HepG2 (cell line): Measurements from ENCODE around the gene HSD3B7. TPM values are rescaled to one million over a fixed set of nuclear protein-coding genes. Genes with fewer than 3 reads are reported as not detected.

Source experiments
- ATAC-seq: fragments of 200-7000 bp; cut with Tn5 transposase; 3 replicates; pipeline ENCODE4 v1.9.1; 2020; ENCODE audit warnings: mild to moderate bottlenecking, moderate library complexity
- BruUV-seq: library from RNA; stranded (reverse); fragments of 400-500 nt; replicated peaks from 2 replicates; lab custom pipeline; 2021; lab: Mats Ljungman, UMichigan
- CTCF ChIA-PET: fragments of 300-600 bp; formaldehyde crosslinking; extraction: SDS; loops from one replicate; lab custom pipeline; 2021; ENCODE audit warnings: low total read pairs, inconsistent platforms, low intra/inter-chr PET ratio; lab: Yijun Ruan, JAX
- POLR2A ChIA-PET: fragments of 350-600 bp; sonication (Branson Sonifier 250); formaldehyde crosslinking; loops from one replicate; lab custom pipeline; 2020; ENCODE audit warnings: antibody characterized with exemption, inconsistent platforms; lab: Yijun Ruan, JAX
- DNase-seq: peaks from one replicate; pipeline ENCODE4 v3.0.0-alpha.2; 2015; ENCODE audit warnings: low spot score
- FAIRE-seq: peaks from 3 replicates; lab custom pipeline; 2011; peaks lifted over from hg19 to GRCh38; lab: Jason Lieb, UNC
- H2AFZ ChIP-seq: one replicate; pipeline ENCODE4 v1.6.1; 2011; ENCODE audit warnings: low read length, inconsistent platforms
- H3K27ac ChIP-seq: fragments of 300-600 bp; 3 replicates; pipeline ENCODE4 v1.8.0; 2011; ENCODE audit warnings: mixed run types, mild to moderate bottlenecking, mixed read lengths, low read length, inconsistent platforms; ENCODE audit not compliant: insufficient read depth; ENCODE audit errors: extremely low read length
- H3K27me3 ChIP-seq, 2 experiments: fragments of 200-600 bp in 1 of 2; 2 replicates in 1 of 2; 3 replicates in 1 of 2; pipeline versions ENCODE4 v1.6.0 to v1.8.0; 2011; ENCODE audit warnings: low read length in 2 of 2, mild to moderate bottlenecking in 2 of 2, moderate library complexity in 2 of 2, inconsistent platforms in 1 of 2; ENCODE audit not compliant: insufficient read depth in 2 of 2, control insufficient read depth in 1 of 2
- H3K36me3 ChIP-seq, 2 experiments: fragments of 200-600 bp in 1 of 2; replicated peaks in 1 of 2; 2 replicates in 1 of 2; 3 replicates in 1 of 2; pipeline versions ENCODE4 v1.5.1 to v1.8.0; 2011; ENCODE audit warnings: low read length in 2 of 2, inconsistent platforms in 1 of 2; ENCODE audit not compliant: insufficient read depth in 2 of 2, control insufficient read depth in 1 of 2
- H3K4me1 ChIP-seq: 2 replicates; pipeline ENCODE4 v1.5.1; 2012; ENCODE audit warnings: low read length, inconsistent platforms; ENCODE audit not compliant: insufficient read depth
- H3K4me2 ChIP-seq: 2 replicates; pipeline ENCODE4 v1.6.0; 2011; ENCODE audit warnings: low read depth, low read length, inconsistent platforms
- H3K4me3 ChIP-seq, 3 experiments: fragments of 200-600 bp in 1 of 3; sonication (generic), shearing (Covaris generic) in 1 of 3; replicated peaks in 1 of 3; 2 replicates each; pipeline ENCODE4 v1.5.1; 2011 to 2016; ENCODE audit warnings: low read length in 3 of 3, inconsistent platforms in 2 of 3, low read depth in 2 of 3, mild to moderate bottlenecking in 2 of 3, control low read depth in 1 of 3, mixed read lengths in 1 of 3; ENCODE audit not compliant: insufficient read depth in 1 of 3
- H3K79me2 ChIP-seq: one replicate; pipeline ENCODE4 v1.6.1; 2011; ENCODE audit warnings: low read length, inconsistent platforms; ENCODE audit not compliant: insufficient read depth
- H3K9ac ChIP-seq: 2 replicates; pipeline ENCODE4 v1.6.0; 2011; ENCODE audit warnings: mild to moderate bottlenecking, low read depth, low read length, inconsistent platforms; ENCODE audit not compliant: insufficient read depth
- H3K9me3 ChIP-seq: 2 replicates; pipeline ENCODE4 v1.5.1; 2012; ENCODE audit warnings: mild to moderate bottlenecking, low read length
- H4K20me1 ChIP-seq: 2 replicates; pipeline ENCODE4 v1.6.0; 2011; ENCODE audit warnings: inconsistent platforms, mild to moderate bottlenecking, low read length, moderate library complexity; ENCODE audit not compliant: insufficient read depth
- AHR ChIP-seq: IDR thresholded peaks from 2 replicates; pipeline ENCODE4 v1.6.1; 2018; ENCODE audit warnings: missing genetic modification reagents, missing compliant biosample characterization
- ATM ChIP-seq: fragments of 450-650 bp; IDR thresholded peaks from 2 replicates; pipeline ENCODE4 v1.7.1; 2017; ENCODE audit warnings: mild to moderate bottlenecking, borderline replicate concordance
- POLR2AphosphoS5 ChIP-seq: IDR thresholded peaks from 2 replicates; pipeline ENCODE4 v1.6.1; 2012; ENCODE audit warnings: low read depth, low read length
- PPARG ChIP-seq: conservative IDR thresholded peaks from 2 replicates; pipeline ENCODE4 v1.6.1; 2016; ENCODE audit warnings: missing biosample characterization, missing genetic modification reagents
- SALL1 ChIP-seq: sonication (generic); formaldehyde crosslinking; IDR thresholded peaks from 2 replicates; pipeline ENCODE4 v1.8.0; 2022; ENCODE audit warnings: mild to moderate bottlenecking, missing genetic modification reagents
- SALL2 ChIP-seq: sonication (generic); formaldehyde crosslinking; IDR thresholded peaks from 2 replicates; pipeline ENCODE4 v1.8.1; 2023; ENCODE audit warnings: mild to moderate bottlenecking, missing genetic modification reagents, inconsistent platforms
- SMARCC2 ChIP-seq: fragments of 450-650 bp; IDR thresholded peaks from 2 replicates; pipeline ENCODE4 v1.6.1; 2017; ENCODE audit warnings: antibody characterized with exemption, mild to moderate bottlenecking
- ZFX ChIP-seq: sonication (generic); formaldehyde crosslinking; IDR thresholded peaks from 2 replicates; pipeline ENCODE4 v1.4.0; 2020; ENCODE audit warnings: mild to moderate bottlenecking, low read depth, missing genetic modification reagents, moderate library complexity
- ZNF230 ChIP-seq: sonication (generic); formaldehyde crosslinking; IDR thresholded peaks from 2 replicates; pipeline ENCODE4 v1.4.0; 2020; ENCODE audit warnings: mild to moderate bottlenecking, missing genetic modification reagents
- ZNF556 ChIP-seq: sonication (generic); formaldehyde crosslinking; IDR thresholded peaks from 2 replicates; pipeline ENCODE4 v1.4.0; 2020; ENCODE audit warnings: mild to moderate bottlenecking, missing genetic modification reagents, borderline replicate concordance
- ZNF687 ChIP-seq: sonication (generic); formaldehyde crosslinking; IDR thresholded peaks from 2 replicates; pipeline ENCODE4 v1.5.1; 2020; ENCODE audit warnings: mild to moderate bottlenecking, missing genetic modification reagents, moderate library complexity
- ZNF720 ChIP-seq: sonication (generic); formaldehyde crosslinking; IDR thresholded peaks from 2 replicates; pipeline ENCODE4 v1.4.0; 2020; ENCODE audit warnings: missing genetic modification reagents
- ZNF770 ChIP-seq: sonication (generic); formaldehyde crosslinking; IDR thresholded peaks from 2 replicates; pipeline ENCODE4 v1.5.0; 2020; ENCODE audit warnings: mild to moderate bottlenecking, missing genetic modification reagents
- WGBS: methylation state at CpG from one replicate; pipeline ENCODE4 v1.1.6; 2017; ENCODE audit warnings: low lambda C conversion rate; 5-methylcytosine and 5-hydroxymethylcytosine counted together
- in situ Hi-C: cut with HindIII; loops from 2 replicates; pipeline ENCODE4 v1.10.0; 2017; ENCODE audit warnings: low pct_unique_long_range_greater_than_20kb; ENCODE audit not compliant: extremely low pct_ligation_motif_present
- intact Hi-C: fragments of 100-400 bp; cut with micrococcal nuclease; formaldehyde crosslinking; loops from one replicate; pipeline ENCODE4 v1.10.0; 2022; ENCODE audit not compliant: unreplicated experiment
- polyA plus RNA-seq, 8 experiments: library from polyadenylated mRNA; depleted of rRNA in 3 of 8; stranded (reverse) in 7 of 8; unstranded in 1 of 8; fragments of >200 nt; fragmentation: Illumina TruSeq in 4 of 8; extraction: Trizol in 4 of 8; gene quantifications; 2 replicates each; pipeline versions ENCODE4 v1.2.1 to v1.2.3, GENCODE V29; 2011 to 2016; ENCODE audit warnings: low read depth in 4 of 8, missing spikeins in 1 of 8, mixed read lengths in 1 of 8; ENCODE audit not compliant: insufficient read depth in 1 of 8
- total RNA-seq, 5 experiments: library from RNA; depleted of rRNA; stranded (reverse); fragments of >200 nt; fragmentation: Illumina TruSeq; extraction: Trizol; gene quantifications; 2 replicates each; pipeline ENCODE4 v1.2.3, GENCODE V29; 2016; ENCODE audit warnings: low read depth in 1 of 5
- TF ChIP-seq, protein P1 (sequence below): sonication (generic); formaldehyde crosslinking; IDR thresholded peaks from 2 replicates; pipeline ENCODE4 v1.4.0; 2020; ENCODE audit warnings: low read depth, mild to moderate bottlenecking, missing genetic modification reagents

Gene HSD3B7
- total and polyA plus RNA-seq, 2 of the 13 experiments (the other 11 are each of a cell fraction or from before 2014, with no cell fraction given), result 32.9 to 69.7 TPM

DNA sequence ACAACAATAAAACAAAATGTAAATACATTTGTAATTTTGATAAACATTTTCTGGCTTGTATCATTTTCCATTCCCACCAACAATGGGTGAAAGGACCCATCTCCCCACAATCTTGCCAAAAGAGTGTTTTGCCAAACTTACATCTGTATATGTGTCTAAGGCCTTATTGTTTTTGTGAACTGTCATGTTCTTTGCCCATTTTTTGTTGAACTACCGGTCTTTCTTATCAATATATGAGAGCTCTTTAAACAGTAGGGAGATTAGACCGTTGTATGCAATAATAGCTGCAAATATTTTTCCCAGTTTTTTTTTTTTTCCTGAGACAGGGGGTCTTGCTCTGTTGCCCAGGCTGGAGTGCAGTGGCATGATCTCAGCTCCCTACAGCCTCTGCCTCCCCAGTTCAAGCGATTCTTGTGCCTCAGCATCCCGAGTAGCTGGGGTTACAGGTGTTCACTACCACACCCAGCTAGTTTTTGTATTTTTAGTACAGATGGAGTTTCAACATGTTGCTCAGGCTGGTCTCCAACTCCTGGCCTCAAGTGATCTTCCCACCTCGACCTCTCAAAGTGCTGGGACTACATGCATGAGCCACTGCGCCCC lies 38.7 kb downstream of the HSD3B7 start (continued):
- TF ChIP-seq ATM, result no peak
- TF ChIP-seq ZNF720 (CRISPR knock-in tag), result no peak
- 0 out of 2 replicates have a peak, but pooled peaks have one; percentile 23 for TF ChIP-seq PPARG (CRISPR knock-in tag)
- TF ChIP-seq, protein P1, sequence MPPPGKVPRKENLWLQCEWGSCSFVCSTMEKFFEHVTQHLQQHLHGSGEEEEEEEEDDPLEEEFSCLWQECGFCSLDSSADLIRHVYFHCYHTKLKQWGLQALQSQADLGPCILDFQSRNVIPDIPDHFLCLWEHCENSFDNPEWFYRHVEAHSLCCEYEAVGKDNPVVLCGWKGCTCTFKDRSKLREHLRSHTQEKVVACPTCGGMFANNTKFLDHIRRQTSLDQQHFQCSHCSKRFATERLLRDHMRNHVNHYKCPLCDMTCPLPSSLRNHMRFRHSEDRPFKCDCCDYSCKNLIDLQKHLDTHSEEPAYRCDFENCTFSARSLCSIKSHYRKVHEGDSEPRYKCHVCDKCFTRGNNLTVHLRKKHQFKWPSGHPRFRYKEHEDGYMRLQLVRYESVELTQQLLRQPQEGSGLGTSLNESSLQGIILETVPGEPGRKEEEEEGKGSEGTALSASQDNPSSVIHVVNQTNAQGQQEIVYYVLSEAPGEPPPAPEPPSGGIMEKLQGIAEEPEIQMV (CRISPR knock-in tag), result no peak
- TF ChIP-seq, all 625 proteins: peak for 25

- in situ Hi-C loops, result no loop called here
- intact Hi-C loops, result loop anchor here (5.0 kb wide), 1 partner anchor 132 kb away; no protein-coding TSS in a partner anchor
- Histone ChIP-seq H3K9me3 (no peaks in the 10 kb centered on the region), H2AFZ (no peak overlapping the region), H3K36me3 (no peaks in the 10 kb centered on the region), H3K4me1 (peaks cover 57% of the 10 kb centered on the region), H3K4me3 (peak overlapping the region in 2 of 3 experiments; percentile 24 to 48; a peak in 1 of 6 replicates), H4K20me1 (no peaks in the 10 kb centered on the region), H3K27ac (peak overlapping the region; percentile 6), H3K9ac (no peak overlapping the region; the same call in 1 of the 2 replicates), H3K4me2 (peak overlapping the region; percentile 78), H3K79me2 (no peaks in the 10 kb centered on the region), H3K27me3 (peaks cover 0 to 2% of the 10 kb centered on the region in 2 experiments; a peak in 1 of 5 replicates)
- ChIA-PET CTCF (interaction anchor here (0.6 to 1.3 kb wide), 3 partner anchors 40 to 134 kb away, joined by 3 to 4 read pairs (median 3); partner anchors contain the start of gene HSD3B7), POLR2A (interaction anchor here (1.1 to 5.8 kb wide), 3 partner anchors 28 to 49 kb away, joined by 4 to 41 read pairs (median 5); partner anchors contain the start of genes HSD3B7, ZNF646 and ZNF668)
- WGBS, result 40% methylated on average over 5 of the region's 5 CpGs
- no TSS peak for BruUV-seq
- DNase-seq (no peak), ATAC-seq (no peak), FAIRE-seq (no peak)
- TF ChIP-seq AHR (CRISPR knock-in tag) (no peak), ZFX (CRISPR knock-in tag) (no peak), ZNF770 (CRISPR knock-in tag) (peak; percentile 78), ZNF687 (CRISPR knock-in tag) (no peak), SALL2 (CRISPR knock-in tag) (0 out of 2 replicates have a peak, but pooled peaks have one; percentile 10), ZNF556 (CRISPR knock-in tag) (0 out of 2 replicates have a peak, but pooled peaks have one; percentile 8), SALL1 (0 out of 2 replicates have a peak, but pooled peaks have one; percentile 23), POLR2AphosphoS5 (no peak), ZNF230 (CRISPR knock-in tag) (0 out of 2 replicates have a peak, but pooled peaks have one; percentile 8), SMARCC2 (no peak)
Measured at GRCh38 chr16:31025339-31025738, 40.3 kb downstream of the HSD3B7 start.
